GM12872 (cell line): ENCODE results near the gene MSANTD1.

Experiments used
- CTCF ChIP-seq: IDR thresholded peaks from 3 replicates; pipeline ENCODE4 v1.5.1; 2011; ENCODE audit warnings: low read depth, mild to moderate bottlenecking, low read length, moderate library complexity; ENCODE audit not compliant: insufficient read depth

Gene MSANTD1

DNA sequence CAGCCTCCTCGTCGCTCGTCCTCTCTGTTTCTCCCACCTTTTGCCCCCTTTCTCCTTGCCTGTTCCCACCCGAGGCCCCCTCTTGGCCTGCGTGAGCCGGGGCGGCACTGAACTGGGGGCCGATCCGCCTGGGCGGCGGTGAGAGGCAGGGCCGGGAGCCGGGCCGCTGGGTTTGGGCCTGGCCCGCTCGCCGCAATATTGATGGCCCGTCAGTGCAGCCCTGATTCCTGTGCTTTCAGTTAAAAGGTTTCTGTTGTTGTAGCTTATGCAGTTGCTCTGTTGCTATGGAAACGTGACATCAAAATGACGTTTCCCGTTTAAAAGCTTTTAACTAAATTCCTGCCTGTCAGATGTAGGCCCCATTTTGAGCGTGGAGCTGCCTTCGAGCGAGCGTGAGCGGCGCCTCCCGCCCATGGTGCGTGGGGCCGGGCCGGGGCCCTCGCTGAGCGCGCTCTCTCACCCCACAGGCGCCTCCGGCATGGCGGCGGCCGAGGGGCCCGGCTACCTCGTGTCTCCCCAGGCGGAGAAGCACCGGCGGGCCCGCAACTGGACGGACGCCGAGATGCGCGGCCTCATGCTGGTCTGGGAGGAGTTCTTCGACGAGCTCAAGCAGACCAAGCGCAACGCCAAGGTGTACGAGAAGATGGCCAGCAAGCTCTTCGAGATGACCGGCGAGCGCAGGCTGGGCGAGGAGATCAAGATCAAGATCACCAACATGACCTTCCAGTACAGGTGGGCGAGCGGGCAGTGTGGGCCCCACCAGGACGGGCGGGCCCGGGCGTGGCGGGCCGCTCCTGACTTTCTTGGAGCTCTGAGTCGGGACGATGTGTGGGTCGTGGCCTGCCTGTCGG, at the start of gene MSANTD1:
Gene MSANTD1, plus strand, starts transcription at position 349 of the 851 bp plus-strand sequence. Its CDS starts 64 bp downstream, at position 413.
- TF ChIP-seq CTCF: no peak

- TF ChIP-seq CTCF: no peak
Measured at GRCh38 chr4:3199653-3200422, 49.1 kb upstream of the MSANTD1 start.

- no peak for TF ChIP-seq CTCF
Measured at GRCh38 chr4:3200423-3201090, 48.4 kb upstream of the MSANTD1 start.

DNA sequence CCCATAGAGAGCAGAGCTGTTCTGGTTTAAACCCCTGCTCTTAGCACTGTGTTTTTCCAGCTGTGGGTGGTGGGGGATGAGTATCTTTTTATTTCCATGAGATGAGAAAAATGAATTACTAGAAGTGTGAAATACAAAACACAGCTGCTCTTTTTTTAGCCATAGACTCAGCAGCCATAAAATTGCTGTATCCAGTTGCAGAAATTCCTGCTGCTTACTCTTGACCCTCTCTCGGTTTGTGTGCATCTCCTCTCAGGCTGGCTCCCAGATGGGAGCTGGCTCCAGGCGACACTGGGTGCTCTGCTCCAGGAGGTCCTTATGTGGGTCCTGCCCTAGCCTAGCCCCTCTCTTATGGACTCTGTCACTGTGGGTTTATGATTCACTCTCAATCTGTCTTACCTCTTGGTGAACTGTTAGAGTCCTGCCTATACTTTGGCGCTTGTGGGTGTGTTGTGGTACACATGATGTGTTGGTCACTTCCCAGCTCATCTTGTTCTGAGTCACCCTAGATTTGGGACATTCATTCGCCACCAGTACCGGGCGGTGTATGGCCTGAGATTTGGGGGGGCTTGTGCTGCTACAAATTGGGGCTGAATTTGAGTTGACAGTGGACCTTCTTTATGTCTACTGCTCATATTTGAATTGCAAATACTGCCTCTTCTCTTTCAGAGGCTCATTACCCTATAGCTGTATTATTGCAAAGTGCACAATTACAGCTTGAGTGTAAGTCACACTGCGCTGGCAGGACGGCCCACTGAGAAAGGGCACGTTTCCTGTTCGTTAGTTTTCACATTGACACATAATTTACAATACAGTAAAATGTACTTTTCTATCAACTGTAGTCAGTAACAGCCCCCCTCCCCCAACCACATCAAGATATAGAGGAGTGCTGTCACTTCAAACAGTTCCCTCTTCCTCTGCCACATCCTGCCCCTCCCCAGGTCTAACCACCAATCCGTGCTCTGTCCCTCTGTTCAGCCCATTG, 46.9 kb upstream of the MSANTD1 start:
- TF ChIP-seq CTCF: no peak

DNA sequence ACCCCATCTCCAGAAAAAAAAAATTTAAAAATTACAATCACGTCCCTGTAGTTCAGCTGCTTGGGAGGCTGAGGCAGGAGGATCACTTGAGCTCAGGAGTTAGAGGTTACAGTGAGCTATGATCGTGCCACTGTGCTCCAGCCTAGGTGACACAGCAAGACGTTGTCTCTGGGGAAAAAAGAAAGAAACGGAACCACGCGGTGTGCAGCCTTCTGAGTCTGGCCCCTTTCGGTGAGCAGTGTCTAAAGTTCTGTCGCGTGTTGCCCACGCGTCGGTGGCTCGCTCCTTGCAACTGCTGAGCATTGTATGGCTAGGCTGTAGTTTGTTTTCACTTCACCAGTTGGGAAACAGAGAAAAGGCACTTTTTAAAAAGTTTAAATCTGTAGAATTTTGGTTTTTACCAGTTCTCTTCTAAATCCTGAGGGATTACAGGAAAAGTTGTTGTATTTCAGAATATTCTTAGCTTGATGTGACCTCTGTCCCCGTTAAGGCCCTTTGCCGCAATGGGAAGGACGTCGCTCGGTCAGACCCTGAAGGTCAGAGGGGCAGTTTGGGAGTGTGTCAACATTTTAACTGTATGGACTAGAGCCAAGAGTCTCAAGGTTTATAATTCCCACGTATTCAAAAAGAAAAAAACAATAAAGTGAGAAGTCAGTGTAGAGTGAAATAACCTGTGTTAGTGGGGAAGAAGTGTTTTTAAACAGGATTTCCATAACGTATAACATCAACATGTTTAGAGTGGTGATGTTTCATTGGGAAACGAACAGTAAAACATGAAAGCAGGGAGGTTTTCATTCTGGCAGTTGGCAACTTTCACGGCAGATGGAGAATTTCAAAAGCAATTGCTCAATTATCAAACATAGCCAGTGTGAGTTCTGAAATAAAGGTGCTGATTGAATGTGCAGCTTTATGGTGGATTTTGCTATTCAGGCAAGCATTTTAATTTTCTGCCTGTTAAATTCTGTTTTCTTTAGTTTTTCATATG, 45.8 kb upstream of the MSANTD1 start:
- no peak for TF ChIP-seq CTCF

GRCh38 chr4:3203971-3204431, 45.0 kb upstream of the MSANTD1 start:
- TF ChIP-seq CTCF: no peak
